ENCODE data around the gene VARS2.
"Not testable (repeated sequence)": the region's sequence is repeated elsewhere in the genome, so short reads cannot be mapped to it uniquely, and the experiment has no call there.

Gene VARS2

DNA sequence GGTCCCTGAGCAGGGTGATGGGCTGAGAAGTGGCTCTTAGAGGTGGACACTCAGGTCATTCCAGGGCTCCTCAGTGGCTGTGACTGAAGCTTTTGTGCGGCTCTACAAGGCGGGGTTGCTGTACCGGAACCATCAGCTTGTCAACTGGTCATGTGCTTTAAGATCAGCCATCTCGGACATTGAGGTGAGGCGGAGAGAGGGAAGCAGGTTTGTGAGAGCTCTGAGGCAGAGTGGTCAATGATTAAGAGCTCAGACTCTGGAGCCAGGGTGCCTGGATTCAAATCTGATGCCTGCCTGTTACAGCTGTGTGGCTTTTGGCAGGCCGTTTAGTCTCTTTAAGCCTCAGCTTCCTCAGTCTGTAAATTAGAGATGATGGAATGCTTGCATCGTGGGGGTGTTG lies 3.0 kb downstream of the VARS2 start:
- Histone ChIP-seq H3K27me3 (replicated peaks) (no peaks in the 10 kb centered on the region), H3K36me3 (replicated peaks) (peaks cover 29% of the 10 kb centered on the region), H3K27ac (no peak overlapping the region), H3K4me3 (ENCODE audit: low read depth, low read length) (no peak overlapping the region)
- TF ChIP-seq, protein P1, sequence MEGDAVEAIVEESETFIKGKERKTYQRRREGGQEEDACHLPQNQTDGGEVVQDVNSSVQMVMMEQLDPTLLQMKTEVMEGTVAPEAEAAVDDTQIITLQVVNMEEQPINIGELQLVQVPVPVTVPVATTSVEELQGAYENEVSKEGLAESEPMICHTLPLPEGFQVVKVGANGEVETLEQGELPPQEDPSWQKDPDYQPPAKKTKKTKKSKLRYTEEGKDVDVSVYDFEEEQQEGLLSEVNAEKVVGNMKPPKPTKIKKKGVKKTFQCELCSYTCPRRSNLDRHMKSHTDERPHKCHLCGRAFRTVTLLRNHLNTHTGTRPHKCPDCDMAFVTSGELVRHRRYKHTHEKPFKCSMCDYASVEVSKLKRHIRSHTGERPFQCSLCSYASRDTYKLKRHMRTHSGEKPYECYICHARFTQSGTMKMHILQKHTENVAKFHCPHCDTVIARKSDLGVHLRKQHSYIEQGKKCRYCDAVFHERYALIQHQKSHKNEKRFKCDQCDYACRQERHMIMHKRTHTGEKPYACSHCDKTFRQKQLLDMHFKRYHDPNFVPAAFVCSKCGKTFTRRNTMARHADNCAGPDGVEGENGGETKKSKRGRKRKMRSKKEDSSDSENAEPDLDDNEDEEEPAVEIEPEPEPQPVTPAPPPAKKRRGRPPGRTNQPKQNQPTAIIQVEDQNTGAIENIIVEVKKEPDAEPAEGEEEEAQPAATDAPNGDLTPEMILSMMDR (IDR thresholded peaks at IDR 0.05; ENCODE audit: low read depth, low read length, missing control alignments): no peak
- DNase-seq: no peak
- in situ Hi-C loops (cut with HindIII; ENCODE audit: low pct_ligation_motif_present, low sequenced_read_pairs): no loop called here

DNA sequence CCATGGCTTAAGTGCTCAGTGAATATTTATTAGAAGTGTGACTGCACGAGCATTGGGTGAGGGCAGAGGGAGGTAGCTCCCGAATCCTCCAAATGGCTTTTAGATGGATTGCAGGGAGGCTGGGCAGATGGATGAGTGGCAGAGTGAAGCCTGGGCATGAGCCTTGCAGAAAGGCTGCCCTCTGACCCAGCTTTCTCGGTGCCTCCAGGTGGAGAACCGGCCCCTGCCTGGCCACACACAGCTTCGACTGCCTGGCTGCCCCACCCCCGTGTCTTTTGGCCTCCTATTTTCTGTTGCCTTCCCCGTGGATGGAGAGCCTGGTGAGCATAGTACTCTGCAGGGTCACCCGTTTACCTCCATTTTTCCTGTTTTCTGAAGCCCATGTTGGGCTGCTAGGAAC lies 3.4 kb downstream of the VARS2 start:
- Histone ChIP-seq H3K36me3 (replicated peaks) (peaks cover 27% of the 10 kb centered on the region), H3K27ac (no peak overlapping the region), H3K27me3 (replicated peaks) (no peaks in the 10 kb centered on the region), H3K4me3 (ENCODE audit: low read depth, low read length) (no peak overlapping the region)
- in situ Hi-C loops (cut with HindIII; ENCODE audit: low pct_ligation_motif_present, low sequenced_read_pairs): no loop called here
- no peak for DNase-seq
- TF ChIP-seq, protein P1 (IDR thresholded peaks at IDR 0.05; ENCODE audit: low read depth, low read length, missing control alignments): no peak

DNA sequence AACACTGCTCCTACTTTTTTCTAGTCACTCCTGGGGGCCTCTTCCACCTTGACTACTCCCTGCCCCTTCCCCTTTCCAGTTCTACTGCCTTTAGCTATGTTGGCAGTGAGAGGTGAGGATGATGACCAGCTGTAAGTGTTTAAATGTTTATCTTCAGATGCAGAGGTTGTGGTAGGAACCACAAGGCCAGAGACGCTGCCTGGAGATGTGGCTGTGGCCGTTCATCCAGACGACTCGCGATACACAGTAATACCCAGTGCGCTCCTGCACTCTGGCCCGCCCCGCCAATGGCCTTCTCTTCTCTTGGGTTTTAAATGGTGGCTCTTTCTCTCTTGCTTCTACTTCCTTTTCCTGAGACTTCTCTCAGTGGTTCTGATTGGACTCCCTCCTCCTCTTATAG lies 4.6 kb downstream of the VARS2 start:
- TF ChIP-seq, protein P1 (IDR thresholded peaks at IDR 0.05; ENCODE audit: low read depth, low read length, missing control alignments): no peak
- Histone ChIP-seq H3K27me3 (replicated peaks) (no peaks in the 10 kb centered on the region), H3K27ac (no peak overlapping the region), H3K36me3 (replicated peaks) (peaks cover 30% of the 10 kb centered on the region), H3K4me3 (ENCODE audit: low read depth, low read length) (no peak overlapping the region)
- in situ Hi-C loops (cut with HindIII; ENCODE audit: low pct_ligation_motif_present, low sequenced_read_pairs): no loop called here
- no peak for DNase-seq

DNA sequence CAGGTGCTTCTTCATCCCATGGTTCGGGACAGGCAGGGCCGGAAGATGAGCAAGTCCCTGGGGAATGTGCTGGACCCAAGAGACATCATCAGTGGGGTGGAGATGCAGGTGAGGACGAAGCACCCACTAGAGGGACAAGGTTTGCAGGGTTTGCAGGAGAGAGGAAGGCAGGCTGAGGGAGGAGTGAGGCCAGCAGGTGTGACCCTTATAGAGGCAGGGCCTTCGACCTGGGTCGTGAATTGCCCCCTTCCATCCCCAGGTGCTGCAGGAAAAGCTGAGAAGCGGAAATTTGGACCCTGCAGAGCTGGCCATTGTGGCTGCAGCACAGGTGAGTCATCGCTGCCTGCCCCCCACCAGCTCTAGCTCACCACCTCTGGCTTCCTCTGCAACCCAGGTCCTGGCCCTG lies 8.4 kb downstream of the VARS2 start:
- TF ChIP-seq, protein P1 (IDR thresholded peaks at IDR 0.05; ENCODE audit: low read depth, low read length, missing control alignments): no peak
- no peak for DNase-seq
- no peak overlapping the region for H3K27ac ChIP-seq
- in situ Hi-C loops (cut with HindIII; ENCODE audit: low pct_ligation_motif_present, low sequenced_read_pairs): no loop called here
- peaks cover 38% of the 10 kb centered on the region for H3K36me3 ChIP-seq (replicated peaks)
- no peaks in the 10 kb centered on the region for H3K27me3 ChIP-seq (replicated peaks)
- H3K4me3 ChIP-seq (ENCODE audit: low read depth, low read length): no peak overlapping the region

DNA sequence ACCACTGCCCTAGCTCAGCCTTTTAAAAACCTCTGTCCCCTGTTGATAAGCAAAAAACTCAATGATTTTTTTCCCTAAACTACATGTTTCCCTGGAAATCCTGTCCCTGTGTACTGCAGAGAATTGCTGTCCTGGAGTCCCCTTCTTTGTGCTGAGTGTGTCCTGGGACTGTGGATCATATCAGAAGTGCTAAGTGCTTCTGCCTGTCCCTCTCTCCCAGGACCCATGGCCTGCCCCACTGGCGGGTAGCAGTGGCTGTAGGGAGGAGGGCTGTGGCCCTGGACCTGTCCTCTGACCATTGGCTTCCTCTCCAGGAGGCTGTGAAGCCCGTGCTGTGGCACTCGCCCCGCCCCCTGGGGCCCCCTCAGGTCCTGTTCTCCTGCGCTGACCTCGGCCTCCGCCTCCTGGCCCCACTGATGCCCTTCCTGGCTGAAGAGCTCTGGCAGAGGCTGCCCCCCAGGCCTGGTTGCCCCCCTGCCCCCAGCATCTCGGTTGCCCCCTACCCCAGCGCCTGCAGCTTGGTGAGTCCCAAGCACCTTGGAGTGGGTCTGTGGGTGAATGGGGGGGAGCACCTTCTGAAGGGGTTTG lies 10.1 kb downstream of the VARS2 start:
- H3K36me3 ChIP-seq (replicated peaks): peaks cover 36% of the 10 kb centered on the region
- in situ Hi-C loops (cut with HindIII; ENCODE audit: low pct_ligation_motif_present, low sequenced_read_pairs): not testable (repeated sequence)

DNA sequence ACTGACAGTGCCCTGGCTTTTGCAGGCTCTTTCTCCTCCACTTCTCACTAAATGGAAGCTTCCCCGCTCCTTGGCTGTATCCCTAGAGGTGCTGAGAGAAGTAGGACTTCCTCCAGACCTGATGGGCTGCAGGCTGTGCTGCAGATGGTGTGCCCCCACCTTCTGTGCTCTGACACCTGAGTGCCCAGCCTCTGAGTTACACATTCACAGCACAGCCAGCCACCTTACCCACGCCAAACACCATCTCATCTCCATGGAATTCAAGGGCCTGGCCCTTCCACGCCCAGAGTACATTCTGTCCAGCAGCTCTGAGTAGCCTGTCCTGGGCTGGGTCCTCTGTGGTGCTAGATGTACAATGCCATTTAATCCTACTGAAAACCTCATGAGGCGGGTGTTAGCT lies 12.6 kb downstream of the VARS2 start:
- TF ChIP-seq, protein P1 (IDR thresholded peaks at IDR 0.05; ENCODE audit: low read depth, low read length, missing control alignments): no peak
- in situ Hi-C loops (cut with HindIII; ENCODE audit: low pct_ligation_motif_present, low sequenced_read_pairs): no loop called here
- peaks cover 24% of the 10 kb centered on the region for H3K36me3 ChIP-seq (replicated peaks)
- no peak overlapping the region for H3K4me3 ChIP-seq (ENCODE audit: low read depth, low read length)
- DNase-seq: no peak
- no peak overlapping the region for H3K27ac ChIP-seq
- no peaks in the 10 kb centered on the region for H3K27me3 ChIP-seq (replicated peaks)

More for the DNA sequence above, 10.1 kb downstream of the VARS2 start:
- not testable (repeated sequence) for H3K27me3 ChIP-seq (replicated peaks); DNase-seq; H3K4me3 ChIP-seq (ENCODE audit: low read depth, low read length); H3K27ac ChIP-seq

DNA sequence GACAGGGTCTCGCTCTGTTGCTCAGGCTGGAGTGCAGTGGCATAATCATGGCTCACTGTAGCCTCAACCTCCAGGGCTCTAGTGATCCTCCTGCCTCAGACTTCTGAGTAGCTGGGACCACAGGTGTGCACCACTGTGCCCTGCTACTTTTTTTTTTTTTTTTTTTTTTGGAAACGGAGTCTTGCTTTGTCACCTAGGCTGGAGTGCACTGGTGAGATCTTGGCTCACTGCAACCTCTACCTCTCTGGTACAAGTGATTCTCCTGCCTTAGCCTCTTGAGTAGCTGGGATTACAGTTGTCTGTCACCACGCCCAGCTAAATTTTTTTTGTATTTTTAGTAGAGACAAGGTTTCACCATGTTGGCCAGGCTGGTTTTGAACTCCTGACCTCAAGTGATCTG lies 13.0 kb downstream of the VARS2 start:
- H3K4me3 ChIP-seq (ENCODE audit: low read depth, low read length); H3K27me3 ChIP-seq (replicated peaks); H3K27ac ChIP-seq; DNase-seq; in situ Hi-C loops (cut with HindIII; ENCODE audit: low pct_ligation_motif_present, low sequenced_read_pairs): not testable (repeated sequence)
- H3K36me3 ChIP-seq (replicated peaks): peaks cover 19% of the 10 kb centered on the region

Measured in brain microvascular endothelial cell (primary cell).